HL-60/S4 (cell line): Measurements from ENCODE around the gene ATP6V0B.

Source experiments
- in situ Hi-C: fragments of 300-500 bp; cut with MboI; formaldehyde crosslinking; loops from 2 replicates; pipeline ENCODE4 v1.14.3; 2022; ENCODE audit warnings: low sequenced_read_pairs

ATP6V0B gene

GRCh38 chr1:43998000-43998378, 23.2 kb downstream of the ATP6V0B start:
- in situ Hi-C loops = no loop called here

- in situ Hi-C loops = no loop called here
Measured at GRCh38 chr1:43999455-43999854, 24.7 kb downstream of the ATP6V0B start.

- in situ Hi-C loops = no loop called here
Measured at GRCh38 chr1:44000122-44000665, 25.4 kb downstream of the ATP6V0B start.

- in situ Hi-C loops = no loop called here
Measured at GRCh38 chr1:44002165-44002564, 27.4 kb downstream of the ATP6V0B start.

GRCh38 chr1:44002606-44003157, 27.9 kb downstream of the ATP6V0B start:
- in situ Hi-C loops = no loop called here

GRCh38 chr1:44008259-44008658, 33.5 kb downstream of the ATP6V0B start:
- in situ Hi-C loops = no loop called here

GRCh38 chr1:44010935-44011471, 36.2 kb downstream of the ATP6V0B start:
- in situ Hi-C loops = no loop called here

- in situ Hi-C loops = no loop called here
Measured at GRCh38 chr1:44012404-44012803, 37.6 kb downstream of the ATP6V0B start.

GRCh38 chr1:44012941-44013609, 38.3 kb downstream of the ATP6V0B start:
- in situ Hi-C loops = no loop called here

GRCh38 chr1:44013949-44014348, 39.2 kb downstream of the ATP6V0B start:
- in situ Hi-C loops = no loop called here

- in situ Hi-C loops = no loop called here
Measured at GRCh38 chr1:44014365-44015104, 39.8 kb downstream of the ATP6V0B start.

- in situ Hi-C loops = no loop called here
Measured at GRCh38 chr1:44015206-44015605, 40.4 kb downstream of the ATP6V0B start.

GRCh38 chr1:44016041-44016889, 41.5 kb downstream of the ATP6V0B start:
- in situ Hi-C loops = no loop called here

- in situ Hi-C loops = no loop called here
Measured at GRCh38 chr1:44016890-44017400, 42.2 kb downstream of the ATP6V0B start.

GRCh38 chr1:44019466-44019948, 44.7 kb downstream of the ATP6V0B start:
- in situ Hi-C loops = no loop called here

GRCh38 chr1:44020464-44020863, 45.7 kb downstream of the ATP6V0B start:
- in situ Hi-C loops = no loop called here

- in situ Hi-C loops = no loop called here
Measured at GRCh38 chr1:44021156-44021555, 46.4 kb downstream of the ATP6V0B start.

- in situ Hi-C loops = no loop called here
Measured at GRCh38 chr1:44021581-44022321, 47.0 kb downstream of the ATP6V0B start.

- in situ Hi-C loops = no loop called here
Measured at GRCh38 chr1:44024031-44024902, 49.5 kb downstream of the ATP6V0B start.
